Right ventricle myocardium inferior (tissue), 1 donor: ENCODE results near the gene ITSN1. TPM values are rescaled to one million over a fixed set of nuclear protein-coding genes. Genes with fewer than 3 reads are reported as not detected.

Experiments
- ATAC-seq: fragments of 200-7000 bp; cut with Tn5 transposase; one replicate; pipeline ENCODE4 v1.9.1; 2020; ENCODE audit warnings: mild to moderate bottlenecking, moderate library complexity
- DNase-seq: peaks from one replicate; pipeline ENCODE4 v3.0.0; 2021; ENCODE audit errors: missing footprints
- intact Hi-C: fragments of 100-400 bp; cut with DNase I; formaldehyde crosslinking; loops from one replicate; pipeline ENCODE4 v1.11.0; 2022
- total RNA-seq: library from RNA; stranded (reverse); fragmentation: NEBNext Ultra II Directional; extraction: Animal tissue kit (Norgen Biotek cat#: 25700); gene quantifications from one replicate; pipeline ENCODE4 v1.2.1, GENCODE V29; 2021
- donor health status: DM: no; HTN: yes; CAD: no; lungs with severe emphysema.

ITSN1 gene
- total RNA-seq, 1 donor from 2014 or later = 42.5 TPM

DNA sequence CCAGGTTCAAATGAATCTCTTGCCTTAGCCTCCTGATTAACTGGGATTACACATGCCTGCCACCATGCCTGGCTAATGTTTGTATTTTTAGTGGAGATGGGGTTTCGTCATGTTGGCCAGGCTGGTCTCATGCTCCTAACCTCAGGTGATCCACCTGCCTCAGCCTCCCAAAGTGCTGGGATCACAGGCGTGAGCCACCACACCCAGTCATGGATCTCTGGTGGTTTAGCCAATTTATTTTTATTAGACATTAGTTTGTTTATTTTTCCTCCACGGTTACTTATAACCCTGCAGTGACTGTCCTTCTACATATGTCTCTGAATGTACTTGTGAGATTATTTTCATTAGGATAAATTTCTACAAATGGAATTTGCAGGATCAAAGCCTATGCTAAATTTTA is 5.3 kb downstream of the ITSN1 start:
- DNase-seq (no peak), ATAC-seq (no peak)
- intact Hi-C loops = no loop called here

DNA sequence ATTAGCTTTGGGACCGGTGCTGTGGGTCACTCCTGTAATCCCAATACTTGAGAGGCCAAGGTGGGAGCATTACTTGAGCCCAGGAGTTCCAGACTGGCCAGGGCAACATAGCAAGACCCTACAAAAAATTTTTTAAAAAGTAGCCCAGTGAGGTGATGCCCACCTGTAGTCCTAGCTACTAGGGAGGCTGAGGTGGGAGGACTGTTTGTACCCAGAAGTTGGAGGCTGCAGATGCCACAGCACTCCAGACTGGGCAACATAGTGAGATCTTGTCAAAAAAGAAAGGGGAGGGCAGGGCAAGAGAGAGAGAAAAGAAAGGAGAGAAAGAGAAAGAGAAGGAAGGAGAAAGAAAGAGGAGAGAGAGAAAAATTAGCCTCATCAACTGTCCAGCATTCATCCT is 6.3 kb downstream of the ITSN1 start:
- DNase-seq (no peak), ATAC-seq (no peak)
- intact Hi-C loops = no loop called here

DNA sequence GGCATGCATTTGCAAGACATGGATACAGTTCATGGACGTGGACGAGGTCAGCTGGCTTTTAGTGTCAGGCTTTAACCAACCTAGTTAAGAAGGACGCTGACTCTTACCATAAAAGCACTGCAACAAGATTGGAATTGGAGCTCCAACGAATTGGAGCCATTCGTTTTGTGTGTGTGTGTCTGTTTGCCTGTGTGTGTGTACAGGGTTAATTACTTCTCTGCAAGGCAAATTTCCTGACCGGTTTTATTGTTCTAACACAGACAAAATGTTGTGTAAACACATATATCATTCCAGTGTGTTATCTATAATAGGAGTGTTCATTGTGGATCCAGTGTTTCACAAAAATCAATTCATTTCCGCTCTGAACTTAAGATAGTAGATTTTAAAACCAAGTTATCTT is 7.9 kb downstream of the ITSN1 start:
- intact Hi-C loops = no loop called here
- no peak for DNase-seq
- ATAC-seq = no peak

DNA sequence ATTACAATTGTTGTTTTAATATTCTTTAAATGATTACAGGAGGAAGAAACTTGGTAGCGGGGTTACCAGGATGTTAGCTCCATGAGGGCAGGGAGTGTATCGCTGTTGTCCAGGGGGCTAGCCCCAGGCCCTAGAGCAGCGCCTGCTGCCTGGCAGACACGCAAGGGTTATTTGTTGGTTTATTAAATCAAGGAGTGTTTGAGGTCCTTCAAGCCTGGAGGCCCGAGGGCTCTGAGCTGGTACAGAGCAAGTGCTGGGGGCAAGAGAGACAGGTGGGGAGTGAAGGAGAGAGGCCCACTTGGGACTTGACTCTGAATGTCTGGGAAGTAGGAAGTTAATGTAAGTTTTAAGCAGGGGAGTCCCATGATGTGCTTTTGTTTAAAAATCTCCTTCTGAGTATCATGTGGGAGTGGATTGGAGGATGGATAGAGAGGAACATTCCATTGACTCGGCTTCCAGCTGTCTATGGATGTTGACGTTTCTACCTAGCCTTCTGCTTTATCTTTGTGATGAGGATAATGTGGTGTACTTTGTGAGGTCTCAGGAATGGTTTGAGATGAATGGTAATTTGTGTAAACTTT is 8.7 kb downstream of the ITSN1 start:
- no peak for ATAC-seq
- no peak for DNase-seq
- intact Hi-C loops = no loop called here

DNA sequence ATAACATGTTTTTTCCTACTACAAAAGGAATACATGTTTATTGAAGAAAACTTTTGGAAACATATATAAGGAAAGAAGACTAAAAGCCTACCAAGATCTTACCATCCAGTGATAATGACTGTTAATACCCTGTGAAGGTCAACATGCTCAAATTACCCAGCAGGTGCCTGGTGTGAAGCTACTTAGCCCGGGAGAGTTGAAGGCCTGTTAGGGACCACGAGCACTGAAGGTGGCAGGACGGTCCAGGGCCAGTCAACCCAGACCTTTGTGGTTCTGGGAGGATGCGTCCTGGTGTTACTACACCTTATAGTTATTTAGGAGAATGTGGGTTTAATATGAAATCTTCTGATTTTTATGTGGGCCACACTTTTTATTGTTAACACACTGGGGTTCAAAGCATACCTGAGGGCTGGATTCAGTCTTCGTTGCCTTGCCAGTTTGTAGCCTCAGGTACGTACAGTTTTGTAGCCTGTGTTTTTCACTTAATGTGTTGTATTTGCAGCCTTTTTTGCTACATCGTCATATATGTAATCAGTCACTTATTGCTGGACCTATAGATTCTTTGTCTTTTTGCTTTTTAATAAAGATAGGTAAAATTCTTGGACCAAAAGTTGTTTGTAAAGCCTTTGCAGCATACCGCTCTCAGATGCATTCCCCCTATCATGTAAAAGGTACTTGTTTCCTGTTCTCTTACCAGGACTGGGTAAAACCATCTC is 9.8 kb downstream of the ITSN1 start:
- no peak for DNase-seq
- ATAC-seq = no peak
- intact Hi-C loops = no loop called here

DNA sequence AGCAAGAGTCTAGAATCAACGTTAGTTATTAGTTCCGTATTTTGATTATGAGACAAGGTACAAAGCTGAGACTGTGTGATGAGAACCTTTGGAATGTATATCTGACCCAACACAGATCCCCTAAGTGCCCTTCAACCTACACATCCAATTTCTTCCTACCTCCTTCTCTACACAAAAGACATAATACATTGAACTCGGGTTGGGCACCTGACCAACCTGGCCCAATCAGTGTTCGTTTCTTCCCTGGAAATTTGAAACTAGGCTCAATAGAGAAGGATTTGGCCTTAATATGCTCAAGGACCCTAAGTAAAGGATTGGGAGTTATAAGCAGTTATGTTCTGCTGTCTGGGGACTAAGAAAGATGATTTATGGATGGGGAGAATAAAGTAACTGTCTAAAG is 12.1 kb downstream of the ITSN1 start:
- ATAC-seq (no peak), DNase-seq (no peak)
- intact Hi-C loops = no loop called here

DNA sequence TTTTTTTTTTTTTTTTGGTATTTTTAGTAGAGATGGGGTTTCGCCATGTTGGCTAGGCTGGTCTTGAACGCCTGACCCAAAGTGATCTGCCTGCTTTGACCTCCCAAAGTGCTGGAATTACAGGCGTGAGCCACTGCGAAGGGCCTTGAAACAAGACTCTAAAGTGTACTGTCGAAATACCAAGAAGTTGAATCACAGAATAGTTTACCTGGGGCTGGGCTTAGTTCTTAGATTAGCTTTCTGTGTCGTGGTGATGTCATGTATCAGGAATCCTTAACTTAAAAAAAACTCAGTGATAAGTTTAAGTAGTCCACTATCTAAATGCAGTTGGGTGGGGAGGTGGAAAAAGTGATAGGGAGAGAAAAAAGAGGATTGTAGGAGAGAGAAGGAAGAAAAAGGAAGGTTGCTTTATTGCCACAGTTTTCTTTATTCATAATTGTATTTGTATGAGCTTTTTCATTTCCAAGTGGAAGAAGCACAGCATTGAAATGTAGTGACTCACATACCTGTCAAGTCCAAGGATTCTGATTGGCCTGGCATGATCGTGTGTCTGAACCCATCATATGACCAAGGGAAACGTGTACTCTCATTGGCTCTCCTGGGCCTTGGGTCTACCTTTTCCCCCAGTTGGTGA is 13.4 kb downstream of the ITSN1 start:
- DNase-seq (no peak), ATAC-seq (no peak)
- intact Hi-C loops = no loop called here

DNA sequence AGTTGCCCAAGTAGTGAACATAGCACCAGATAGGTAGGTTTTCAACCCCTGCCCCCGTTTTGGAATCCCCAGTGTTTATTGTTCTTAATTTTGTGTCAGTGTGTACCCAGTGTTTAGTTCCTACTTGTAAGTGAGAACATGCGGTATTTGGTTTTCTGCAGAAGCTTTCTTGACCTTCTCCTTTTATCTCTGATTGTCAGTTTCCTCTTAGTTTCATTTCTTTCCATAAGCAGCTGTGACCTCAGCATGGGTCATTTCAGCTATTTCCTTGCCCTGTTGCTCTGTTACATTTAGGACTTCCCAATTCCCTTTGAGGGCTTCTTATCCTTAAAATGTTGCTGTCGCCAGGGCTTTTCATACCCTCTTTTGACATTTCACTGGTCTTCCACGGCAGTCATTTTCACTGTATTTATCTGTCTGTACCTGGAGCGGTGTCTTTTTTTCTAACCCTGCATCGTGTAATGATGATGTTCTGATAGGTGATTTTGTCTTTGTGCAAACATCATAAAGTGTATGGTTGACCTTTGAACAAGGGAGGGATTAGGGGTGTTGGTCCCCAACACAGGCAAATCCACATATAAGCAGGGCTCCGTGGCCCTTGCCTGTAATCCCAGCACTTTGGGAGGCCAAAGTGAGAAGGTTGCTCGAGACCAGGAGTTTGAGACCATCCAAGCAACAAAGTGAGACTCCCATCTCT is 15.0 kb downstream of the ITSN1 start:
- no peak for DNase-seq
- intact Hi-C loops = no loop called here
- ATAC-seq = peak; percentile 40

DNA sequence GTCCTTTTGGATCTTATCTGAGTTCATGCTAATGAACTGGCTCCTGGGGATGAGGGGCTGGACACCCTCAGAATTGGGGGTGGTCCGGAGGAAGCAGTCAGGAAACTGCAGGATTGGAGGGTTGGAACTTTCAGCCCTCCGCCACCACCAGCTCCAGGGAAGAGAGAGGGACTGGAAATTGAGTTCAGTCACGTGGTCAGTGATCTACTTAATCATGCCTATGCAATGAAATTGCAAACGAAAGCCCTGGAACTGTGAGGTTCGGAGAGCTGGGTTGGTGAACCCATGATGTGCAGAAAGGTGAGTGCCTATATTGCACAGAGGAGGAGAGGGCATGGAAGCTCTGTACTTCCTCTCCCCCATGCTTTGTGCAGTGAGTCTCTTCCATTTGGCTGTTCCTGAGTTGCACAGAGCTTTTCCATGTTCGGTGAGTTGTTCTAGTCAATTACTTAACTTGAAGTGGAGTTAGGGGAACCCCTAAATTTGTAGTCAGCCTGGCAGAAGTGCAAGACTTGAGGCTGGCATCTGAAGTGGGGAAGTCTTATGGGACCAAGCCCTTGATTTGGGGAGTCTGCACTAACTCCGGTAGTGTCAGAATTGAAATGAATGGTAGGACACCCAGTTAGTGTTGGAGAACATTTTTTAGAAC is 16.7 kb downstream of the ITSN1 start:
- intact Hi-C loops = no loop called here
- ATAC-seq (no peak), DNase-seq (no peak)

DNA sequence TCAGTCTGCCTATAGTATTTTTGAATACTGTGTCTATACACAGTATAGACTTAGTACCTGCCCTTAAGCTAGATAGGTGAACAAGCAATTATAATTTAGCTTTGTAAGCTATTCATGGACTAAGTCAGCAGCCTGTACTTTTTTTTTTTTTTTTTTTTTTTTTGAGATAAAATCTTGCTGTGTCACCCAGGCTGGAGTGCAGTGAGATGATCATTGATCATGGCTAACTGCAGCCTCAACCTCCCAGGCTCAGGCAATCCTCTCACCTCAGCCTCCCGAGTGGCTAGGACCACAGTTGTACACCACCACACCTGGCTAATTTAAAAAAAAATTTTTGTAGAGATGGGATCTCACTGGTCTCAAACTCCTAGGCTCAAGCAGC is 17.3 kb downstream of the ITSN1 start:
- no peak for DNase-seq
- no peak for ATAC-seq
- intact Hi-C loops = no loop called here

DNA sequence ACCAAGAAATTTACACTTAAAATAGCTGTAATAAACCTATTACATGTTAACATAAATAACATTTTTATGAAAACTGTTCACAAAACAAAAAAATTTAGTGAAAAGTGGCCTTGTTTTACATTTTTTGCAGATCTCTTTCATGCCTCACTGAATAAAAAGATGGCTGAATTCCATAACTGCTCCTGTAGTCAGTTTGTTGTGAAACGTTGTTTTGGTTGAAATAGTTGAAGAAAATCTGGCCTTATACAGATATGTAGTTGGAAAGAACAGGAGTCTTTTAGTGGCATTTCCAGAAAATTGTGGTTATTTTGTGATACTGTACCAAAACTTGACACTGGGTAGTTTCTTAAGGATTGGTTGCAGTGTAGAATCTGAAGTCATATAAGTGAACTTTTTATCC is 18.1 kb downstream of the ITSN1 start:
- intact Hi-C loops = no loop called here
- DNase-seq = no peak
- ATAC-seq = no peak

DNA sequence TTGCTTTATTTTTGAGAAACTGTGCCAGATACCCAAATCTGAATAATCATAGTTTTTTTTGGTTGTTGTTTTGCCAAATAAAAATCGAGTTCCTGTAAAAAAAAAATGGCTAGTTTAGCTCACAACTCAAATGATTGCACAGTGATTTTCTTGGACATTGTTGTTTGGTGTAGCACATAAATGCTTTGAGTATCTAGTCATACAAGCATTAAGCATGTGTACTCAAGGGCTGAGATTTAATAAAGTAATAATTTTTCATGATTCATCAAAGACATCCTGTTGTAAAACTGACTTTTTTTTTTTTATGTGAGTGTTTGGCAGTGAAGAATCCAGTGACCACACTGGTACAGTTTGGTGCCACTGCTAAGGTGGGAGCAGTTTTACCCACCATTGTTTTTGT is 18.8 kb downstream of the ITSN1 start:
- no peak for DNase-seq
- intact Hi-C loops = no loop called here
- no peak for ATAC-seq

DNA sequence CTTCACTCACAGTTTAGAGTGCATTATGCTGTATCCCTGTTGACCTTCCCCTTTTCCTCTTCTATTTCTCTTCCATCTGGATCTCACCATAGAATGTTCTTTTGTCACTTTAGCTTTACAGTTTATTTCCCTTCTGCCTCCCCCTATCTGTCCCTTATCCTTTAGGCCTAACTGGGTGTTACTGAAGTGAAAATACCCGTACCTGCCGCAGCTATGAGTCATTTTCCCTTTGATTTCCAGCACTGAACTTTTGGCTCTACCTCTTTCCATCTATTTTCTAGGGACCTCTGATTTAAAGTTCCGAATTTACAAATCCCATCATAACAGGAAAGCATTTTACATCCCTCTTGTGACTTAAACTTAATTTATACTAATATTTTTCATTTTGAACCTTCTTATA is 19.7 kb downstream of the ITSN1 start:
- ATAC-seq (no peak), DNase-seq (no peak)
- intact Hi-C loops = no loop called here

DNA sequence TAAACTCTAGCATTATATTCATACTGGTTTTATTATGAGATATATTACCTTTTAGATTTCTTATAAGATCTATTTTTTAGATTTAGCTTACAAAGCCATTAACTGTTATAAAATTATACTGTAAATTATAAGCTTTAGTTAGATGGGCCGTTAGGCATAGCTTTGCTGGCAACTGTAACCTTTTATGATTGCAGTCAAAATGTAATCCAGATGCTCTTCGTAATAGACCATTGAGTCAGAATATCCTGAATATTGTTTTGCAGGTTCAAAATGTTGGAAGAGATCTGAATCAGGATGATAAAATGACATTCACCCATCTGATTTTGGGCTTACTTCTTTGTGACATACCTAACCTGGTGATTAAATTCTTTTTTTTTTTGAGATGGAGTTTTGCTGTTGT is 20.9 kb downstream of the ITSN1 start:
- ATAC-seq (no peak), DNase-seq (no peak)
- intact Hi-C loops = no loop called here

DNA sequence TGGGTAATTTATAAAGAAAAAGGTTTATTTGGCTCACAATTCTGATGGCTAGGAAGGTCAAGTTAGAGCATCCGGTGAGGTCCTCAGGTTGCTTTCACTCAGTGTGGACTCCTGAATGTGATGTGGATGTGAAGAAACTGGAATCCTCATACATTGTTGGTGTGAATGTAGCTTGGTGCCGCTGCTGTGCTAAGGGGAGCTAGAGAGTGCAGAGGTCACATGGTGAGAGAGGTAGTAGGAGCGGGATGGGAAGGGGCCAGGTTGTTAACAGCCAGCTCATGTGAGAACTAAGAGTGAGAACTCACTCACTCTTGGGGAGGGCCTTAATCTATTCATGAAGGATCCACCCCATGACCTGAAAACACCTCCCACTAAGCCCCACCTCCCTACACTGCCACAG is 21.8 kb downstream of the ITSN1 start:
- no peak for ATAC-seq
- intact Hi-C loops = no loop called here
- no peak for DNase-seq

DNA sequence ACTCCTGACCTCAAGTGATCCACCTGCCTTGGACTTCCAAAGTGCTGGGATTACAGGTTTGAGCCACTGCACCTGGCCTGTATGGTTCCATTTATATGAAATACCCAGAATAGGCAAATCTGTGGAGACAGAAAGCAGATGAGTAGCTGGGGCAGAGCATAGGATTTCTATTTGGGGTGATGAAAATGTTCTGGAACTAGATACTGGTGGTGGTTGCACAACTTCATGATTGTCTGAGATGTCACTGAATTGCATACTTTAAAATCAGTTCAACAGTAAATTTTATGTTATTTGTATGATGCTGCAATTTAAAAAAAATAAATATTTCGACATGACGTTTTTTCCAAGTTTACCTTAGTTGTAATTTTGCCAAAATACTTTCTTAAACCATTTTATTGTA is 23.9 kb downstream of the ITSN1 start:
- DNase-seq (no peak), ATAC-seq (no peak)
- intact Hi-C loops = no loop called here

DNA sequence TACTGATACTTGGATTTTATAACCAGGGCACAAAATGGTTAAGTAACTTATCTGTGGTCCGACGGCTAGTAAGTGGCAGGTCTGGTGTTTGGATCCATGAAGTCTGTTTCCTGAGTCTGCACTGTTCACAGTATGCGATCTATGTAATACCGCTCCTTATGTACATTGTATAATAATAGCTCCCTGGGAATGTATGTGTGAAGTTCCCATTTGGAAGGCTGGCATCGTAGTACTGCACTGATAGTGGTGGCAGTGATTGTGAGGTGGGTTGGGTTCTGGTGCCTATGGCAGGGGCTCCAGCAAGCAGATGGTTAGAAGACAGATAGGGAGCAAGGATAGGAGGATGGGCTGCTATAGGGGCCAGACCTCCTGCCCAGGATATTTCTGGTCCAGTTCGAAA is 25.3 kb downstream of the ITSN1 start:
- no peak for DNase-seq
- ATAC-seq = no peak

DNA sequence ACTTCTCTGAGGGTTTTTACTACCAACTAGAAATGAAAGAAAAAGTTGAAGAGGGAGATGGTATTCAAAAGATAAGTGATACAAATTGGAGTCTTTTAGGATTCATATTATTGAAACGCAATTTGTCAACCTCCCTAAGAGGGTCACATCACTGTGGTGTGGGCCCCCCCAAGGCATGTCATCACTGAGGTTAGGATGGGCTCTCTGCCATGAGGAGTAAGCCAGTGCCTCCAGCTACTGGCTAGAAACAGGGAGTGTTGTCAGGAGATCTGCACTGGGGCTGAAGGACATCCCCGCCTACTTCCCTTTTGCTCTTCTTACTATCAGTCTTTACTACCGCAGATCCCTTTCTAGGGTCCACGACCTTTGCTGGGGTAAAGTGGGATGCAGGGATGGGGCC is 25.9 kb downstream of the ITSN1 start:
- ATAC-seq = no peak
- intact Hi-C loops = no loop called here
- DNase-seq = no peak

More for the DNA sequence above, 25.3 kb downstream of the ITSN1 start:
- intact Hi-C loops = no loop called here

DNA sequence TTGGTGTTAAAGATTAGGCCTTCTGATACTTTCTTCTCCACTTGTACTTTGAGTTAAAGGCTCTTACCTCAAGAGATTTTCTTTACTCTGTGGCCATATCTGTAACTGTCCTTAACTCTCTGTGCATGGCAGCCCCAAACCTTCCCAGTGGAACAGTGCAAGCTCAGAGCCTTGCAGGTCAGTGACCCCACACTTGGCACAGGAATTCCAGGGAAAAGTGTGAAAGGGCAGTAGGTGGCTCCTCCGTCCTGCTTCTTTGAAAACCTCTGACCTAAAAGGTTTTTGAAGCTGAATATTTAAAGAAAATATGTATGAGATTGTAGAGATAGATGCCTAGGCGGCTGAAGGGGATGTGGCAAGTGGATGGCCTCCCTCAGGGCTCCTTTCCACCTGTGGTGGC is 26.3 kb downstream of the ITSN1 start:
- DNase-seq (no peak), ATAC-seq (no peak)

More for the DNA sequence above, 26.3 kb downstream of the ITSN1 start:
- intact Hi-C loops = no loop called here
